ENCODE results near the gene DHRSX. TPM values are rescaled to one million over a fixed set of nuclear protein-coding genes. Genes with fewer than 3 reads are reported as not detected.

DHRSX gene
- total RNA-seq, 3 donors from 2014 or later = 24.9 to 52.4 (median 37.5) TPM

DNA sequence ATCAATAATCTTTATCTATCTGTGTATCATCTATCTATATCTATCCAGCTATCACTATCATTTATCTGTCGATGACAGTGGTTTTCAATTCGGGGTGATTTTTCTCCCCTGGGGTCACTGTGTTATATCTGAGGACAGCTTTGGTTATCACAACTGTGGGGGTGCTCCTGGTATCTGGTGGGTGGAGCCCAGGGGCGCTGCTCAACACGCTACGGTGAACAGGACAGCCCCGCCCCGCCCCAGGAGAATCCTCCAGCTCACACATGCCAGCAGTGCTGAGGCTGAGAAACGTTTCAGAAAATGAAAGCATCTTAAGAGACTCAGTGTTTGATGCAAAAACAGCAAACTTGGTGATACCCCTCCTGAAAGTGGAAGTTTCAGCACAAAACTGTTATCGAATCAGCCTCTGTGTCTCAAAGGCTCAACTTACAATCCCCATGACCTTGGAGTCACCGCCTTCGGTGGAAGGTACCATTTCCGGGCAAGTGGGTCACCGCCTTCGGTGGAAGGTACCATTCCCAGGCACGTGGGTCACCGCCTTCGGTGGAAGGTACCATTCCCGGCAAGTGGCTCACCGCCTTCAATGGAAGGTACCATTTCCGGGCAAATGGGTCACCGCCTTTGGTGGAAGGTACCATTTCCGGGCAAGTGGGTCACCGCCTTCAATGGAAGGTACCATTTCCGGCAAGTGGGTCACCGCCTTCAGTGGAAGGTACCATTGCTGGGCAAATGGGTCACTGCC lies 315.3 kb downstream of the DHRSX start:
- Histone ChIP-seq H3K36me3 (ENCODE audit: low read depth) (no peaks in the 10 kb centered on the region), H3K9me3 (peaks cover 9% of the 10 kb centered on the region), H3K4me1 (ENCODE audit: low read depth) (no peaks in the 10 kb centered on the region), H3K4me3 (no peak overlapping the region)
- ATAC-seq (no peak), DNase-seq (no peak)
- intact Hi-C loops (cut with DNase I, micrococcal nuclease) = no loop called here
- TF ChIP-seq, protein P1, sequence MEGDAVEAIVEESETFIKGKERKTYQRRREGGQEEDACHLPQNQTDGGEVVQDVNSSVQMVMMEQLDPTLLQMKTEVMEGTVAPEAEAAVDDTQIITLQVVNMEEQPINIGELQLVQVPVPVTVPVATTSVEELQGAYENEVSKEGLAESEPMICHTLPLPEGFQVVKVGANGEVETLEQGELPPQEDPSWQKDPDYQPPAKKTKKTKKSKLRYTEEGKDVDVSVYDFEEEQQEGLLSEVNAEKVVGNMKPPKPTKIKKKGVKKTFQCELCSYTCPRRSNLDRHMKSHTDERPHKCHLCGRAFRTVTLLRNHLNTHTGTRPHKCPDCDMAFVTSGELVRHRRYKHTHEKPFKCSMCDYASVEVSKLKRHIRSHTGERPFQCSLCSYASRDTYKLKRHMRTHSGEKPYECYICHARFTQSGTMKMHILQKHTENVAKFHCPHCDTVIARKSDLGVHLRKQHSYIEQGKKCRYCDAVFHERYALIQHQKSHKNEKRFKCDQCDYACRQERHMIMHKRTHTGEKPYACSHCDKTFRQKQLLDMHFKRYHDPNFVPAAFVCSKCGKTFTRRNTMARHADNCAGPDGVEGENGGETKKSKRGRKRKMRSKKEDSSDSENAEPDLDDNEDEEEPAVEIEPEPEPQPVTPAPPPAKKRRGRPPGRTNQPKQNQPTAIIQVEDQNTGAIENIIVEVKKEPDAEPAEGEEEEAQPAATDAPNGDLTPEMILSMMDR (IDR thresholded peaks at IDR 0.05) = no peak

DNA sequence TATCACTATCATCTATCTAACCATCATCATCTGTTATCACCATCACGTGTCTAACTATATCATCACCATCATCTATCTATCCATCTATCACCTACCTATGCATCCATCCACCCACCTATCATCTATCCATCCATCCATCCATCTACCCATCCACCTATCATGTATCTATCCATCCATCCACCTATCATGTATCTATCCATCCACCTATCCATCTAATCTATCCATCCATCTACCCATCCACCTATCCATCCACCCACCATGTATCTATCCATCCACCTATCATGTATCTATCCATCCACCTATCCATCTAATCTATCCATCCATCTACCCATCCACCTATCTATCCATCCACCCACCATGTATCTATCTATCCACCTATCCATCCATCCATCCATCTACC lies 316.7 kb downstream of the DHRSX start:
- intact Hi-C loops (cut with DNase I, micrococcal nuclease) = no loop called here
- H3K4me1 ChIP-seq (ENCODE audit: low read depth) = no peaks in the 10 kb centered on the region
- TF ChIP-seq, protein P1 (IDR thresholded peaks at IDR 0.05) = no peak
- peaks cover 9% of the 10 kb centered on the region for H3K9me3 ChIP-seq
- no peak overlapping the region for H3K4me3 ChIP-seq
- H3K36me3 ChIP-seq (ENCODE audit: low read depth) = no peaks in the 10 kb centered on the region
- DNase-seq (no peak), ATAC-seq (no peak)

DNA sequence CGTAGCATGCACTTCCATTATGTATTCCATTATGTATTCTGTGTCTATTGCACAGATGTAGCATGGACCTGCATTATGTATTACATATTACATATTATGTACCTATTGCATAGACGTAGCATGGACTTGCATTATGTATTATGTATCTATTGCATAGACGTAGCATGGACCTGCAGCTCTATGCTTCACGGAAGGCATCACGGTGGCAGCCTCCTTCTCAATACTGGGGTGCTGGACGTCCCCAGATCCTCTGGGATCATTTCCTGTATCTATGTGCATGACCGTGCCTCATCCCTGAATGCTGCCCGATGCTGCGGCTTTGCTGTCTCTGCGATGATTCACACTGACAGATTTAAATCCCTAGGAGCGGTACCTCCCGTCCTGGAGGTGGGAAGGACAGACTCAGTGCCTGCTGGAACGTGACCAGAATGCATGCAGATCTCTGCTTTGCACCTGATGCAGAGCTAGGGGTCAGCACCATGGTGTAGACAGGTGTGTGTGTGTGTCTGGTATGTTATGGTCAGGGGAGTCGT lies 317.5 kb downstream of the DHRSX start:
- Histone ChIP-seq H3K9me3 (peaks cover 9% of the 10 kb centered on the region), H3K36me3 (ENCODE audit: low read depth) (no peaks in the 10 kb centered on the region), H3K4me1 (ENCODE audit: low read depth) (no peaks in the 10 kb centered on the region), H3K4me3 (no peak overlapping the region)
- no peak for ATAC-seq
- TF ChIP-seq, protein P1 (IDR thresholded peaks at IDR 0.05) = no peak
- intact Hi-C loops (cut with DNase I, micrococcal nuclease) = no loop called here
- no peak for DNase-seq

DNA sequence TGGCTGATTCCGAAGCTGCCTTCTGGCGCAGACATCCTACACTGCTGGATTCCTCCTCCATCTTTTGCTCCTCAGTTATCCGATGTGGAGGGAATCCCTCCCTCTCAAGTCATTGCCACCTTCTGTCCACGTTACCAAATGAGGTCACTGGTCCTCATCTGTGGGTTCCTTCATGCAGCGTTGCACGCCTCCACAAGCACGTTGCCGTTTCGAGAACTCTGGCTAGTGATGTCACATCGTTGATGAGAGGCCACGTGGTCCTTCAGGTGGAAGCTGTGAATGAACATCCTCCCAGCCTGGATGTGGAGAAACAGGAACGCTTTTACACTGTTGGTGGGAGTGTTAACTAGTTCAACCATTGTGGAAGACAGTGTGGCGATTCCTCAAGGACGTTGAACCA lies 323.2 kb downstream of the DHRSX start:
- H3K4me1 ChIP-seq (ENCODE audit: low read depth) = no peaks in the 10 kb centered on the region
- intact Hi-C loops (cut with DNase I, micrococcal nuclease) = no loop called here
- H3K9me3 ChIP-seq = no peaks in the 10 kb centered on the region
- TF ChIP-seq, protein P1 (IDR thresholded peaks at IDR 0.05) = no peak
- DNase-seq (no peak), ATAC-seq (no peak)
- H3K36me3 ChIP-seq (ENCODE audit: low read depth) = no peaks in the 10 kb centered on the region
- H3K4me3 ChIP-seq = no peak overlapping the region

DNA sequence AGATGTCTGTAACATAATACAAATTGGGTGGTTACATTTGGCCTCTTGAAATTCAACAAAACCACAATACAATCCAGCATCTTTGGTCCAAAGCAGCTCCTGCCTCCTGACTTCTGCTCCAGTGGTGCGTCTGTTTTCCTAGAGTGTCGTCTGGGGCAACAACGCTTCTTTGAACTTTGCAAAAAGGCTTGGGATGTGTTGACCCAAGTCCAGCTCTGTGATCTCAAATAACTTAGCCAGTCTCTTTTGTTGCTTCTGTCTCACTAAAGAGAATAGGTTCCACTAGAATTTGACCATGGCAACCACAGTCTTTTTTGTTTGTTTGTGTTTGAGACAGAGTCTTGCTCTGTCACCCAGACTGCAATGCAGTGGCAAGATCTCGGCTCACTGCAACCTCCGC lies 324.0 kb downstream of the DHRSX start:
- TF ChIP-seq, protein P1 (IDR thresholded peaks at IDR 0.05) = no peak
- ATAC-seq = no peak
- intact Hi-C loops (cut with DNase I, micrococcal nuclease) = no loop called here
- Histone ChIP-seq H3K9me3 (no peaks in the 10 kb centered on the region), H3K36me3 (ENCODE audit: low read depth) (no peaks in the 10 kb centered on the region), H3K4me3 (no peak overlapping the region), H3K4me1 (ENCODE audit: low read depth) (no peaks in the 10 kb centered on the region)
- no peak for DNase-seq
